ENCODE data around the gene MKRN2. TPM values are rescaled to one million over a fixed set of nuclear protein-coding genes. Genes with fewer than 3 reads are reported as not detected.

Gene MKRN2
- total and polyA plus RNA-seq, 12 donors, result 26.0 to 51.0 (median 37.3) TPM

- Histone ChIP-seq H3K36me3 (peaks cover 0 to 28% (median 3%) of the 10 kb centered on the region in 9 donors), H3K4me1 (peaks cover 0 to 28% (median 11%) of the 10 kb centered on the region in 9 donors), H3K4me3 (no peak overlapping the region), H3K27me3 (no peaks in the 10 kb centered on the region), H3K27ac (no peak overlapping the region), H3K9me3 (no peaks in the 10 kb centered on the region)
- ATAC-seq (no peak), DNase-seq (no peak)
- 81 to 86% methylated on average over 11 of the region's 11 CpGs for WGBS, 2 donors
- TF ChIP-seq CTCF (IDR thresholded peaks at IDR 0.05), result no peak
- intact Hi-C loops (cut with DNase I), result no loop called here
These were observed 40.0 kb upstream of the MKRN2 start for GRCh38 chr3:12516873-12517272.

DNA sequence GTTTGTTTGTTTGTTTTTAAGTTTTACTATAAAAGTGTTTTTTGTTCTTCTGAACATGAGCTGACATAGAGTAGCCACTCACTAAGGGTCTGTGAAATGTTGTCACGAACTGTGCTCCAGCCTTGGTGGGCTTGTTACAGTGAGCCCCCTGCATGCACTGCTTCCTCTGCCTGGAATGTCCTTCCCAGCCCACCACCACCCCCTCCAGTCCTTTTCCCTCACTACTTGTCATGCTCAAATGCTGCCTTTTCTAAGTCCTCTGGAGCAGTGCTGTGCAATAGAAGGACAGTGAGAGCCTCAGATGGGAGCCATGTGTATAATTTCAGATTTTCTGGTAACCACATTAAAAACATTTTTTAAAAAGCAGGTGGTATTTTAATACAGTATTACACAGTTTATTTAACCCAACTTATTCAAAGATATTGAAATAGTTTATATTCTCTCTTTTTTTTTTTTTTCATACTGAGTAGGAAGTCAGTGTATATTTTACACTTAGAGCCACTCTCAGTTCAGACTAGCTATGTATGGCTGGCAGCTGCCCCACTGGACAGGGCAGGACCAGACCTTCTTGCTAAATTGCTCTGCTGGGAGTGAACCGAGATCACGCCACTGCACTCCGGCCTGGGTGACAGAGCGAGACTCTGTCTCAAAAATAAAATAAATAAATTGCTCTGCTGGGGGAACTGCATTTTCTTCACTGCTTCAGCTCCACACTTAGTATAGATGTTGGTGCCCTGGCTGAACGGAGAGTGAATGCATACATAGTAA, 38.4 kb upstream of the MKRN2 start:
- Histone ChIP-seq H3K4me3 (no peak overlapping the region), H3K27me3 (no peaks in the 10 kb centered on the region), H3K9me3 (no peaks in the 10 kb centered on the region), H3K4me1 (peaks cover 0 to 28% (median 10%) of the 10 kb centered on the region in 9 donors), H3K36me3 (peaks cover 0 to 27% (median 3%) of the 10 kb centered on the region in 9 donors), H3K27ac (peak overlapping the region in 2 of 10 donors; percentile 26 to 28)
- ATAC-seq (peak in 4 of 8 donors; percentile 15 to 61 (median 50)), DNase-seq (peak in 1 of 2 donors; percentile 21)
- intact Hi-C loops (cut with DNase I), result no loop called here
- 87 to 90% methylated on average over 6 of the region's 6 CpGs for WGBS, 2 donors
- TF ChIP-seq CTCF (IDR thresholded peaks at IDR 0.05), result no peak

DNA sequence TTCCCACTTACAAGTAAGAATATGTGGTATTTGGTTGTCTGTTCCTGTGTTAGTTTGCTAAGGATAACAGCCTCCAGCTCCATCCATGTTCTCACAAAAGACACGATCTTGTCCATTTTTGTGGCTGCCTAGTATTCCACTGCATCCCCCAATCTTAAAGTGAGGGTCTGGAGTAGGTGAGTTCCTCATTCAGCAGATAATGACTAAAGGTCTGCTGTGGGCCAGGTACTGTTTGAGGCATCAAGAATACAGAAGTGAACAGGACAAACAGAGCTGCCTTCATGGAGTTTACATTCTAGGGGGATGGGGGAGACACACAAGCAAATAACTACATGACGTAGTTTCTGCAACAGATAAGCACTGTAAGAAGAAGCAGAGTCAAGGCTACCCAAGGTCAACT, 35.9 kb upstream of the MKRN2 start:
- intact Hi-C loops (cut with DNase I), result no loop called here
- ATAC-seq (no peak), DNase-seq (no peak)
- peaks cover 0 to 33% (median 3%) of the 10 kb centered on the region in 9 donors for H3K36me3 ChIP-seq
- no peak for TF ChIP-seq CTCF (IDR thresholded peaks at IDR 0.05)
- no peak overlapping the region for H3K4me3 ChIP-seq
- peaks cover 0 to 19% (median 9%) of the 10 kb centered on the region in 9 donors for H3K4me1 ChIP-seq
- H3K27me3 ChIP-seq, result no peaks in the 10 kb centered on the region
- no peaks in the 10 kb centered on the region for H3K9me3 ChIP-seq
- WGBS, 2 donors, result 83 to 86% methylated on average over 2 of the region's 2 CpGs
- H3K27ac ChIP-seq, result no peak overlapping the region

GRCh38 chr3:12522721-12523120, 34.2 kb upstream of the MKRN2 start:
- H3K9me3 ChIP-seq, result no peaks in the 10 kb centered on the region
- 40 to 77% methylated on average over 1 of the region's 1 CpG for WGBS, 2 donors
- H3K27ac ChIP-seq, result peak overlapping the region in 4 of 10 donors; percentile 16 to 37 (median 26)
- intact Hi-C loops (cut with DNase I), result no loop called here
- H3K4me1 ChIP-seq, result peaks cover 0 to 10% (median 5%) of the 10 kb centered on the region in 9 donors
- ATAC-seq (peak; percentile 65 to 93 (median 86)), DNase-seq (peak; percentile 35 to 49)
- no peaks in the 10 kb centered on the region for H3K27me3 ChIP-seq
- H3K36me3 ChIP-seq, result peaks cover 0 to 42% (median 3%) of the 10 kb centered on the region in 9 donors
- TF ChIP-seq CTCF (IDR thresholded peaks at IDR 0.05), result peak in 6 of 9 donors; percentile 10 to 59 (median 42)
- no peak overlapping the region for H3K4me3 ChIP-seq
